GM10847 (cell line): Measurements from ENCODE around the gene AIM2.

Source experiments
- POLR2A ChIP-seq: IDR thresholded peaks from 2 replicates; pipeline ENCODE4 v1.6.1; 2011; ENCODE audit not compliant: insufficient read length; ENCODE audit errors: extremely low read depth

AIM2 gene

GRCh38 chr1:159088546-159089183 is 12.1 kb upstream of the AIM2 start:
- no peak for TF ChIP-seq POLR2A

GRCh38 chr1:159088050-159088449 is 11.5 kb upstream of the AIM2 start:
- no peak for TF ChIP-seq POLR2A

- TF ChIP-seq POLR2A: no peak
These were observed 8.3 kb upstream of the AIM2 start for GRCh38 chr1:159084867-159085266.

- no peak for TF ChIP-seq POLR2A
These were observed 7.6 kb upstream of the AIM2 start for GRCh38 chr1:159084152-159084551.

- TF ChIP-seq POLR2A: no peak
These were observed 6.4 kb upstream of the AIM2 start for GRCh38 chr1:159083013-159083412.

GRCh38 chr1:159081626-159082025 is 5.1 kb upstream of the AIM2 start:
- TF ChIP-seq POLR2A: no peak

GRCh38 chr1:159079525-159079924 is 3.0 kb upstream of the AIM2 start:
- TF ChIP-seq POLR2A: no peak

GRCh38 chr1:159077120-159077961 is 775 bp upstream of the AIM2 start:
- no peak for TF ChIP-seq POLR2A

GRCh38 chr1:159071970-159072582 is 4.5 kb downstream of the AIM2 start:
- TF ChIP-seq POLR2A: no peak

GRCh38 chr1:159068886-159069285 is 7.7 kb downstream of the AIM2 start:
- no peak for TF ChIP-seq POLR2A

GRCh38 chr1:159067699-159068621 is 8.6 kb downstream of the AIM2 start:
- TF ChIP-seq POLR2A: no peak

GRCh38 chr1:159066108-159066507 is 10.5 kb downstream of the AIM2 start:
- no peak for TF ChIP-seq POLR2A

- TF ChIP-seq POLR2A: no peak
These were observed 11.5 kb downstream of the AIM2 start for GRCh38 chr1:159065106-159065505.

- no peak for TF ChIP-seq POLR2A
These were observed 17.8 kb downstream of the AIM2 start for GRCh38 chr1:159058751-159059150.

- TF ChIP-seq POLR2A: no peak
These were observed 20.4 kb downstream of the AIM2 start for GRCh38 chr1:159056069-159056698.
